NCI-H146 treated with DMSO at 0.1 percent for 48 hours (cell line): Measurements from ENCODE around the gene LMO1.

Experiments used
- DNase-seq: peaks from one replicate; lab custom pipeline; 2025; ENCODE audit not compliant: unreplicated experiment; lab: John Stamatoyannopoulos, UW

LMO1 gene

DNA sequence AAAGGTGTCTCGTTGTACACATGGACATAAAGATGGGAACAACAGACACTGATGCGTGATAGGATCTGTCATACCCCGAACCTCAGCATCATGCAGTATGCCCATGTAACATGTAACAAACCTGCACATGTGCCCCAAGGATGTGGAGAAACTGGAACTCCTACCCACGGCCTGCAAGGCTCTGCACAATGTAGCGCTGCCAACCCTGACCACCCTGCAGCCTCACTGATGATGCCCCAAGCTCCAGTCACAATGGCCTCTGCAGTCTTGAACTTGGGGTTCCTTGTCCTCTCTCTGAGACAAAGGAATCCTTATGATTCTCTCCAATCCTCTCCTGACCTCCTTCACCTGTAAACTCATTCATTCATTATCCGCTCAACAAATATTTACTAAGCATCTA lies 14.2 kb downstream of the LMO1 start:
- no peak for DNase-seq

DNA sequence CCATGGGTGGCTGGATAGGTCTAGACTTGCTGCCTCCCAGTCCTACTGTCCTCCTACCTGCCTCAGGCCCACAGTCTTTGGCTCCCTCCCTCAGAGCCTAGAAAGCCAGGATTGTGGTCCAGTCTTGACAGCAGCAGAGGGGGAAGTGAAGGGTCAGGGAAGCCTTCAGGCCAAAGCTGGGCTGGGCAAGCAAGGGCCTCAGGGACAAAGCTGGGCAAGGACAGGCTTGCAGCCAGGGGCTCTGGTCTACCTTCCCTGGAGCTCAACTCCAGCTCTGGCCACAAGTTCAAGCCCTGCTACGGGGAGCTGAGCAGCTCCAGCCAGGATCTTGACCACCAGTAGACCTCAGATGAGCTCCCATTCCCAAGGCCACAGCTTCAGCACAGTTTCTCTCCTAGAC lies 14.9 kb downstream of the LMO1 start:
- no peak for DNase-seq

DNA sequence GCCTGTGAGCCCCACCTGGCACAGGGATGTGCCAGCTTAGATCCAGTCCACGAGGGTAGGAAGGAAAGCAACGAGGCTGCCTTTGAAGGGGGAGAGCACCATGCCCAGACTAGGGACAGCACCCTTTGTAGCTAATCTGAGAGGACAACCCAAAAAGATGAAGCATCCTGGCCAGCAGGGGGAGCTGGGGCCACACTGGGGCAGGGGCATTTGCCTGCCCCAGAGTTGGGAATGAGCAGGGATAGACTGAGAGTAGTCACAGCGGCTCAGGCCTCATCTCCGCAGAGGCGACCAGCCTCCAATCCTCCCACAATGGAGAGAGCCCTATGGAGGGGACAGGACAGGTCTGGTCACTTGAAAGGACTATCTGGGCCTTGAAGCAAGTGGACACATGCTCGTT lies 16.4 kb downstream of the LMO1 start:
- no peak for DNase-seq

DNA sequence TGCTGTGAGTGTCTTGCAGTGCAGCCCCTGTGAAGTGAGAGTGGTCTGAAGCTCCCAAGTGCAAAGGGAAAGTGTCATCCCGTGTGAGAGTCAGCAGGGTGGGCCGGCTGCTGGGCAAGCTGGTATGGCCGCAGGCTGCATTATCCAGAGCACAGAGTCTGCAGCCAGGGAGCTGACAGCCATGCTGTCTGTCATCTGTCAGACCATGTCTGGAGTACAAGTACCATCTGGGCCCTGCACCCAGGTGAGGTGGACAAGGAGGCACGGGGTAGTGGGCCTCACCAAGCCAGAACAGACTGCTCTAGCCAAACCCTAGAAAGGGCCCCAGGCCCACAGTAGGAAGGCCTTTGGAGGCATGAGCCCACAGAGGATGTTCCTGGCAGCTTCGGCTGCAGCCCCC lies 20.2 kb downstream of the LMO1 start:
- no peak for DNase-seq

DNA sequence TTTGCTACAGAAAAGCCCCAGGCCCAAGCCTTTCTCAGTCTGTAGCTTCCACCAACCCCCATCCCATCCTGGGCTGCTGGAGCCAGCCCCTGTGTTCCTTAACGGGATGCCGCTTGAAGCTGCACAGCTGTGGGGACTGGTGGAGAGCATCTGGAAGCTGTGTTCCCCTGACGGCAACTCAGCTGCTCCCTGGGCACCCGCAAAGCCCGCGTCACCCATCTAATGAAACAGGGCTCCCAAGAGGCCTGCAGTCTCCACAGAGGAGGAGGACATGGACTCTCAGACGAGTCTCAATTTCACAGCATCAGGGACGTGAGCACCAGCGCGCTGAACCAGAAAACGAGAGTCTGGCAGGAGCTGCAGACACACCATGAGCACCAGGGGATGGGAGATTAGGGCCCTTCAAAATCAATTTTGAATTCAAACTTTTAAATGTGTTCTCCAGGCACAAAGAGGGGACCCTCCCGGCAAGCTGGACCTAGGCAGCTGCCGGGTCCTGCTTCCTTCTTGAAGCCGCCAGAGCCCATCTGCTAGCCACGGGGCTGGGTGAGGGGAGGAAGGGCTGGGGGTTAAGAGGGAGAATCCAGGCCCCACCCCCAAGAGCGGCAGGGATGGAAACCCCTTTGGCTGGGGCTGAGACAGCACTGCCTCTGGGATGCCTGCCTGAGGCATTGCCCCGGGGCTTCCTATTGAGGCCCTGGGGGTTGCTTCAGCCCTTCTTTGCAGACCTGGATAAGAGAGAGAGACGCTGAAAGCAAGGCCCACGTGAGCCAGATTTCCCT lies 21.0 kb downstream of the LMO1 start:
- DNase-seq: peak; percentile 8

DNA sequence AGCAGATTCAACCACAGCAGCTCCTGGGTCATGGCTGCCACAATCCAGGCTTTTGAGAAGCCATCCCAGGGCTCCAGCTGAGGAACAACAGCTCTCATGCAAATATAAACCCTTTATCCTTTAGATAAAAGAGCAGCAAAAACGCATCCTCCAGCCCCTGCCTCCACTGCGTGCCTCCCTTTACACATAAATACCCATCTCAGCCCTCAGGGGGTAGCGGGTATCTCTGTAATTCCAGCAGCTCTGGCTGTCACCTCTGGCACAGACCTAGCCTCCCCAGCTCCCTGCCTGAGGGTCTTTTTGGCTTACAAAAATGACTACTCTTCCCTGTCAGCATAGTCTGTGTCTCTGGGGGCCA lies 21.6 kb downstream of the LMO1 start:
- no peak for DNase-seq

DNA sequence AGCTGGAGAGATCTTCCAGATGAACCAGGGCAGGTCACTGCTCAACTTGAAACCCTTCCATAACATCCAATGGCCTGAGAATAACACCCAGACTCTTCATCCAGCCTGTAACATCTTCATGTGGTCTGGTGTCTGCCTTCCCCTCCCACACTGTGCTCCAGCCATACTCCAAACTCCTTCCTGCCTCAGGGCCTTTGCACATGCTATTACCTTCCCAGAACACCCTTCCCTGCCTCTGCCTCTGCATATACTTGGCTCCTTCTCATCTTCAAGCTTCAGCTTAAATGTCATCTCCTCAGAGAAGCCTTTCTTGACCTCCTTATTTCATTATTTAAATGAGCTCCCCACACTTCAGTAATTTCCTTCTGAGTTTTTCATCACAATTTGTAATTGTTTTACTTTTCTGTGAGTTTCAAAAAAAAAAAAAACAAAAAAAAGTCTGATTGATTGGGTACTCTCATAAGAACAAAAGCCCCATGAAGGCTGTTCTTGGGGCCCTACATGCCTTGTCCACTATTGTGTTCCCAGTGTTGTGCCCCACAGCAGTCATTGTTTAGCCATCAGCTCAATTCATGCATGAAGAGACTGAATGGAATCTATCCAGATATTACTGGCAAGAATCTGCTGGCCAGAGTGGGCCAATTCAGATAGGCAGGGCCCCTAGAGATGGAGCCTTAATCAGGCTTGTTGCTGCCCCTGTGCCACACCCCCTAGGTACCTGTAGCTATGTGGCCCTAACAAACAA lies 22.1 kb downstream of the LMO1 start:
- DNase-seq: no peak

DNA sequence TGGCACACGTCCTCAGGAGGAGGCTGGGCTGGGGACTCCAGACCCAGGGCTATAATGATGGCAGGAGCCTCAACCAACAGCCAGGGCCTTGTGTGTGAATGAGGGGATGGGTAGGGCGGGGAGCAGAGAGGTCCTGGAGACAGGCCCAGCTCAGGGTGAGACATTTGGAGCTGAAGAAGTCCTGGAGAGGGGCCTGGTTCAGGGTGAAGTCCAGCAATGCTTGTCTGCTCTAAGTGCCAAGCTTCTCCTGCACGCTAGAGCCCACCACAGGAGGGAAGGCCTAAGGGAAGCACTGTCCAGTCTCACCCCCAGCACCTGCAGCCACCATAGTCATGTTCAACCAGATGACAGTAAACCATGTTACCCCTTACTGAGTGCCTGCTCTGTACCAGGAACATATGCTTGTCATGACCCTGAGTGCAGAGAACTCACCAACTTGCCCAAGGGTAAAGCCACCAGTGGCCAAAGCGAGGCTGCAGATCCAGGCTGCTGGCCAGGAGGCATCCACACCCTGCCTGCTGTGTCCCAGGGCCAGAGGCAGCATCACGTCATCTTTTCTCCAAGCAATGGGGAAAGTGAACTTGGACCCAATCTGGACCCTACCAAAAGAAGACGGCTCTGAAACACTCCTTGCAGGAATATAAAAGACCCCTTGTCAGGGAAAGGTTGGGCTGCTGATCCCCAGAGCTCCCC lies 24.0 kb downstream of the LMO1 start:
- no peak for DNase-seq

DNA sequence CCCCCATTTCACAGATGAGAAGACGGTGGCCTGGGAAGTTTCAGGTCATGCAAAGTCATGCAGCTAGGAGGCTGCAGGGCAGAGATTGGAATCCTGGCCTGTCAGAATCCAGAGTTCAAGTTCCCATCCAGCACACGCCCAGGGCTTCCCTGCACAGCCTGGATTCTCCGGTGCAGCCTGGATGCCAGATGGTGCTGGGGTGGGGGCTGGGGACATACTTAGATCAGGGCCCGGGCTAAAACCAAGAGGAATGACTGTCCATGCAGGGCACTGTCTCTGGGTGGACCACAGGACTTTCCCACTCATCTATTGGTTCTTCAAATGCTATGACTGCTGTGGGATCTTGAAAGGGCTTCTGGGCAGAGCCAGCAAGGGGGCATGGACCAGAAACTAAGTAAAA lies 24.6 kb downstream of the LMO1 start:
- no peak for DNase-seq

DNA sequence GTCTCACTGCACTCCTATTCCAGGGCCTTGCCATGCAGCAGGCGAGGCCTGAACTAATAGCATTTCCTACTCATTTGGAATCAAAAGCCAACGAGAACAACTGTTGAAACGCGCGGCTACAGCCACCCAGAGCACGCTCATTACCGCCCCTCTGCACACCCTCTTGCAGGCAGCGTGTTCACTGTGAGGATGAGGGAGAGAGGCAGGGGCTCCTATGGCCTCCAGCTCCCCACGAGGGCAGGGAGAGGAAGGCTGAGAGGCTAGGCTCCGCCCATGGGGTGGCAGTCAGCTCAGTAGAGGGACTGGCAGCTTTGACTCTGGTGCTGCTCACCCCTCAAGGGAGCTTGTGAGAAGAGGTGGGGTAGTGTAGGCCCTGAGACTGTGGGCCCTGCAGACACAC lies 26.2 kb downstream of the LMO1 start:
- DNase-seq: no peak

DNA sequence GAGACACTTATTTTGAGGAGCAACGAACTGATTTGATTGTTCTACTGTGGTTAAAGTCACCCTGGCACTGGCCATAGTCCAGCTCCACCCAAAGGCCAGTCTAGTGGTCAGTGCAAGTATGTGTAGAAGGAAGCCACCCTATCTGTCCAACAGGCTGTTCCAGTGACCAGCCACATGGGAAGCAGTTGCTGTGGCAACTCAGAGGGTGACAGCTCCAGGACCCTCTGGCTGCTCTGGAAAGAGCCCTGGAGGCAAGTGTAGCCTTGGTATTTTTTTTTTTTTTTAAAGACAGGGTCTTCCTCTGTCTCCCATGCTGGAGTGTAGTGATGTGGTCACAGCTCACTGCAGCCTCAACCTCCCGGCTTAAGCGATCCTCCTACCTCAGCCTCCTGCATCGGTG lies 27.8 kb downstream of the LMO1 start:
- no peak for DNase-seq

DNA sequence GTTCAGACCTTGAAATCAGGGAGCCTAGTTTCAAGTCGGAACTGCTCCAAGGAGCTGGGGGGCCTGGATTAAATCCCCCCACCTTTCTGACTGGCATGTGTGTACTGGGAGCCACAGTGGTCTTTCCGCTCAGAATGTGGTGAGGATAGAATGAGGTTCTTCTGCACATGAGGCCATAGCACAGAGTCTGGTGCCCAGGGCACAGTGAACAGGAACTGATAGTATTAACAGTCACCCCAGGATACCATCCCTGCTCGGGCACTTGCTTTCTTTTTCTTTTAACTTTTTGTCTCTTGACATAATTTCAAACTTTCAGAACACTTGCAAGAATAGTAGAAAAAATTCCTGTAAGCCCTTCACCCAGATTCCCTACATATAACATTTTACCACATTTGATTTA lies 28.8 kb downstream of the LMO1 start:
- DNase-seq: no peak

DNA sequence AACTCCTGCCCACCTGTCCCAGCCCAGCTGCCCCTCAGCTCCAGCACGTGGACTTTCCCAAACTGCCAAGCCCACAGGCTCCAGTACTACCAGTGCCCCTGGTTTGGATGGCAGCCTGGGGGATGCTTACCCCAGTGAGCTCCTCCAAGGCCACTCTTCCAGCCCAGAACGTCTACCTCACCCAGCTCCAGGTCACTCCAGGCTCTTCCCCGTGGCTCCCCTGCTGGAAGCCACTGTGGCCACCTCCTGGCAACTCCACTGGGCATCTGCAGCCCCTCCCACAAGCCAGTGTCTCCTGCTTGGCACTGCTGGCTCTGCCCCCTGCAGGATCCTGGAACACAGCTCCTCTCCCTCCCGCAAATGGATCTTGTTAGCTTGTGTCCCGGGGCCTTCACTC lies 29.3 kb downstream of the LMO1 start:
- no peak for DNase-seq

DNA sequence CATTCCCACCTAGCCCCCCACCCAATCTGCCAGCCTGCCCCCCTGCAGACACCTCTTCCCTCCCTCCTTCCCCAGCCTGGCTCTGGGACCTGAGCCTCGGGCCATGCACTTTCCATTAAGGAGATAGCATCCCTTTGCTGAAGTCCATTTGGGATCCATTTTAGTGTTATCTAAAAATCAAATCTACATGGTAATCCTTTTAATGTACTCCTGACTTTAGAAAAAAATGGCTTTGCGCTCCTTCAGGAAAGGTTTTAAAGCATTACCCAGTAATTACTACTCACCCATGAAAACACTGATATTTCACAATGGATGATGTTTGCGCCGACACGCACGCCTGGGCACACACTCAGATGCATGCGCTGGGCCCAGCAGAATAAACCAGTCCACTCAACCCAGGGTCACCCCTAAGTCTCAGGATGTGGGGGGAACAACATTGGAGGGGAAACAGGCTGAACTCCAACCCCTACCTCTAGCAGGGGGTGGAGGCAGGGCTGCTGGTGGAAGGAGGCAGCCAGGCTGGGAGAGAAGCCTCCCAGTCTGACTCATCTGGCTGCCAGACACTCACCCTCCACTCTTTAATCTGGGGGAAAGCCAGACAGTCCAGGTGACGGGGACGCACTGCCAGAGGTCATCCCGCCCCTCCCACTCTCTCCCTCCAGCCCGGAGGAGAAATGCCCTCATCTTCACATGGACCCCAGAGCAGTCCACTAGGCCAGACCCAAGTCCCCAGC lies 29.8 kb downstream of the LMO1 start:
- DNase-seq: no peak

DNA sequence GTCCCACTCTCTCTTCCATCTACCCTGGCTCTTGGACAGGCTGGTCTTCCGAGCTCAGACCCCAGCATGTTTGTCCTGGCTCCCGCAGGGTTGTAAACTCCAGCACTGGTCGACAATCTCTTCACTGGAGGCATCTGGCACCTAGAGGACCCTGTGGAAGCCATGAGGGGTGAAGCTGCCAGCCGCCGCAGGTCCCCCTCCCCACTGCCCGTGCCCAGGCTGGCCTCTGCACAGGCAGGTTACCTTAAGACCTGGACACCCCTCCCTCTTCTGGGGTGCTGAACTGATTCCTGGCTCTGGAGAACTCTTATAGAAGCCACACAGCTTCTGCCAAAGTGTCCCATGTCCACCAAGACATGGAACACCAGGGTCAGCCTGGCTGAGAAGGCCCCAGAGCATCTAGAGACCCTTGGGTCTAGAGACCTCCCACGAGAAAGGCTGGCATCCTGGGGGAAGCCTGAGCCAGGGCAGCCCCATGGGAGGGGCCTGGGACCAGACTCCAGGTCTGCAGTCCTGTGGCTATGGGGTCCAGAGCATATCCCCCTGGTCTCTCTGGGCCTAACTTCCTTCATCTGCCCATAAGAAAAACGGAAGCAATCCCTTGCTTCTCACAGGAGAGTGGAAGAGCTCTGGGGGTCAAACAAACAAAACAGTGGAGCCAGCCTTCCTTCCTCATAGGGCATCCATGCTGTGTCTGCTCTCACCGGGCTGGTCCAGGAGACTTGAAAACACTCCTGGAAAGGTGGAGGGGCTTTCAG lies 30.6 kb downstream of the LMO1 start:
- DNase-seq: no peak

DNA sequence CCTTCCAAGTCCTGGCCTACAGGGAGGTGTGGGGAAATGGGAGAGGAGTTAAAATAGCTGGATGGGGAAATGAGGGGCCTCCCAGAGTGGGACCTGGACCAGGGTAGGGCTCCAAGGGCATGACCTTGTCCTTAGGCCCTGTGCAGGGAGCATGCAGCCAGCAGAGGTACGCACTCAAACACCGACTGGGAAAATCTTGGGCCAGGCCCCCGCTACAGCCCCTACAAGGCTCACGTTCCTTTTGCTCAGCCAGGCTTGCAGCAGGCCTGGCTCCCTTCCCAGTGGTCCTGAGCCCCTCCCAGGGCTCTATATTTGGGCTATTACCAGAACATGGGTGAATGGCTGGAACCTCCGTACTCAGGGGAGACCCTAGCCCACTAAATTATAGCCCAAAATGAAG lies 31.3 kb downstream of the LMO1 start:
- DNase-seq: no peak

DNA sequence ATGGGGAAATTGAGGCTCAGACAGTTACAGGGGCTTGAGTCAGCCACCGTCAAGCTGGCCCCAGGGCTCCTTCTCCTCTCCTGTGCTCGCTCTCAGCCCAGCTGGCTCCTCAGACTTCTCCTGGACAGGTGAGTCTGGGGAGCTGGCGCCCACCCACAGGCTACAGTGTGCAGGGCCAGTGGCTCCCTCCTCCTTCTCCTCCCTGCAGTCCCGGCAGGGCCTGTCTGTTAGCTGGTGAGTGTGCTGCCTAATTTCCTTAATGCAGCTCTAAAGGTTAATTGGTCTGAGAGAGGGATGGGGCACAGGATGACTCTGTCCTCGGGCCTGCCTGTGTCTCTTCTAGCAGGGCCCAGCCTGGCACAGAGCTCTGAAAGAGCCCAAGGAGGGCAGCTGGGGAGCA lies 31.7 kb downstream of the LMO1 start:
- DNase-seq: no peak

DNA sequence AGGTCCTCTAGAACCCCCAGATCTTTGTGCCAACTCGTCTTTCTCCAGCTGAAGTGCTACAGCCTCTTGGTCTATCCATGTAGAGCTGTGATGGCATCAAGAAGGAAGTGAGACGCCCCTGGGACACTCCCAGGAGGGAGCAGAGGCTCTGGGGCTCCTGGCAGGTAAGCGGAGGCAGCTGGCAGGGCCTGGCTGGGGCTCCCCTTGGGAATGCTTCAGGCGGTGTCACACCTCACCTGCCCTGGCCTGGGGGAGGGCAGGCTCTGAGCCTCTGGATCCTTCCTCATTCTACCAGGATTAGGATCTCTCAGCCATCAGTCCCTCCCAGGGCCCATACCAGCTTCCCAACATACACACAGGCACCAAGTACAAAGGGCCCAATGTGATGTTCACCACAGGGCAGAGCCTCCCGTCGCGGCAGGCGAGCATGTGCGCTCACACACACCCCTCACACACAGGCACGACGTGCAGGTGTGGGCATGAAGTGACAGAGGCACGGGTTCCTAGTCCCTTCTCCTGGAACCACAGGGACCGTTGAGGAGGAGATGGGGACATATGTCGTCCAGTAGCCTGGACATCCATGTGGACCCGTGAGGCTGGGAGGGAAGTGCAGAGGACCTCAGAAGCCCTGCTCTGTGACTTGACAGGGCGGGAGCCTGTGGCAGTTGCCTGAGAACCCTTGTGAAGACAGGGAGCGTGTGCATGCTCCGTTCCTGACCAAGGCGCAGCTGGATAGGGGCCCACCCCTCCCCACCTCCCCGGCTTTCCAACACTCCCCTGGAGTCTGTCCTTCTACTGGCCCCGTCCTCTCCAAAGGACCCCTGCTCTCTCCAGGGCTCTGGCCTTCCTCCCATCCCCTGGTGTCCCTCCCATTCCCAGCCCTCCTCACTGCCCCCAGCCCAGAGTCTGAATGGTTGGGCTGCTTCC lies 32.5 kb downstream of the LMO1 start:
- DNase-seq: no peak

DNA sequence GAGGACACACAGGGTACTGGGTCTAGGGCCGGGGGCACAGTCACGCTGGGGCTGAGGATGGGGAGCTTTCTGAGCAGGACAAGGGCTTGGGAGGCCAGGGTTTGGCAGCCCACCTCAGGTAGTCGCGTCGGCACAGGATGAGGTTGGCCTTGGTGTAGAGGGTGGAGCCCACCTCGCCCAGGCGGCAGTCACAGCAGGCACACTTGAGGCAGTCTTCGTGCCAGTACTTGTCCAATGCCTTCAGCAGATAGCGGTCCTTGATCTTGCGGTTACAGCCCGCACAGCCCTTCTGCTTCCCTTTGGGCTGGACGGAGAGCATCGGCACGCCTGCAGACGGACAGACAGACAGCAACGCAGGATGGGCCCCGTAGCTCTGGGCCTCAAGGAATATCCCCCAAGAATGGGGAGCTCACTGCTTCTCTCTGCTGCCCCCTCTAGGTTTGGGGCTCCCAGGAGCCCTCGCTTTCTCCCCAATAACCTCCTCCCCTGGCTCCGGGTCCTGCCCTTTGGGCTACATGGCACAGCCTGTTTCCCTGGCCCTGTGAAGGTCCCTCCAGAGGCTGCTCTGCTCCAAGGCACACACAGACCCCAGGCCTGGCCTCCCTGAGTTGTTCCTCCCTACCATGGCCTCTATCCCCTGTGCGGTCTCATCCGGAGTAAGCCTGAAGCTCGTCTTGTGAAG lies 33.4 kb downstream of the LMO1 start:
- no peak for DNase-seq
